Measurements from ENCODE around the gene SLC4A8. TPM values are rescaled to one million over a fixed set of nuclear protein-coding genes. Genes with fewer than 3 reads are reported as not detected.

SLC4A8 gene
- total and polyA plus RNA-seq, 7 donors, result under 0.01 to 3.0 (median 0.71) TPM

DNA sequence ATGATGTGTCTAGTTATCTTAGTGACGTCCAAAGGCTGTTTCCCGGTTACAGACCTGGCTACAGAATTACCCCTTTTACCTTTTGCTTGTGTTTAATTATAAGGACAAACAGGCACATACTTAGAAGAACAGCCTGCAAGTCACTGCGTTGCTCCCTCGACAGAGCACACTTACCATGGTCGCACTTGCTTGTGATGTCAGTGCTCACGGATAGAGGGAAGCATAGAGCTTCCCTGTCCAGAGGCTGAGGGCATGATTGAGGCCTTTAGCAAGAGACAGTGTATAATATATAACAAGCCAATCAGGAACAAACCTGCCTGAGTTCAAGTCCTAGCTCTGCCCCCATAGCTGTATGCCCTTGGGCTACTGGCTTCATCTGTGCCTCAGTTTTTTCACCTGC is 93.2 kb downstream of the SLC4A8 start:
- no peak overlapping the region for H3K27ac ChIP-seq
- H3K27me3 ChIP-seq, result no peaks in the 10 kb centered on the region
- no peaks in the 10 kb centered on the region for H3K9me3 ChIP-seq
- H3K4me1 ChIP-seq, result no peaks in the 10 kb centered on the region
- WGBS, 2 donors, result 82 to 84% methylated on average over 6 of the region's 6 CpGs
- TF ChIP-seq EP300 (IDR thresholded peaks at IDR 0.05) (no peak), POLR2A (IDR thresholded peaks at IDR 0.05) (no peak), CTCF (IDR thresholded peaks at IDR 0.05) (no peak), POLR2AphosphoS5 (IDR thresholded peaks at IDR 0.05) (no peak)
- H3K4me3 ChIP-seq, result no peak overlapping the region
- H3K36me3 ChIP-seq, result no peaks in the 10 kb centered on the region
- no peak for DNase-seq
- intact Hi-C loops (cut with DNase I), result no loop called here

- no peaks in the 10 kb centered on the region for H3K4me1 ChIP-seq
- 89 to 91% methylated on average over 2 of the region's 2 CpGs for WGBS, 2 donors
- no peak overlapping the region for H3K4me3 ChIP-seq
- no peaks in the 10 kb centered on the region for H3K27me3 ChIP-seq
- no peak for DNase-seq
- no peaks in the 10 kb centered on the region for H3K36me3 ChIP-seq
- intact Hi-C loops (cut with DNase I), result no loop called here
- H3K9me3 ChIP-seq, result no peaks in the 10 kb centered on the region
- TF ChIP-seq EP300 (IDR thresholded peaks at IDR 0.05) (no peak), CTCF (IDR thresholded peaks at IDR 0.05) (no peak), POLR2AphosphoS5 (IDR thresholded peaks at IDR 0.05) (no peak), POLR2A (IDR thresholded peaks at IDR 0.05) (no peak)
- no peak overlapping the region for H3K27ac ChIP-seq
Measured at GRCh38 chr12:51519755-51520154, 95.1 kb downstream of the SLC4A8 start.

GRCh38 chr12:51520576-51521325 is 96.1 kb downstream of the SLC4A8 start:
- Histone ChIP-seq H3K4me1 (no peaks in the 10 kb centered on the region), H3K9me3 (no peaks in the 10 kb centered on the region), H3K4me3 (no peak overlapping the region), H3K27ac (no peak overlapping the region), H3K27me3 (no peaks in the 10 kb centered on the region), H3K36me3 (no peaks in the 10 kb centered on the region)
- no peak for DNase-seq
- TF ChIP-seq EP300 (IDR thresholded peaks at IDR 0.05), result no peak
- no peak for TF ChIP-seq POLR2AphosphoS5 (IDR thresholded peaks at IDR 0.05)
- no peak for TF ChIP-seq CTCF (IDR thresholded peaks at IDR 0.05)
- no peak for TF ChIP-seq POLR2A (IDR thresholded peaks at IDR 0.05)
- intact Hi-C loops (cut with DNase I), result no loop called here
- WGBS, 2 donors, result 85 to 87% methylated on average over 13 of the region's 13 CpGs

- Histone ChIP-seq H3K9me3 (no peaks in the 10 kb centered on the region), H3K4me3 (no peak overlapping the region), H3K4me1 (no peaks in the 10 kb centered on the region), H3K27ac (no peak overlapping the region), H3K36me3 (no peaks in the 10 kb centered on the region), H3K27me3 (no peaks in the 10 kb centered on the region)
- TF ChIP-seq POLR2AphosphoS5 (IDR thresholded peaks at IDR 0.05), result no peak
- TF ChIP-seq EP300 (IDR thresholded peaks at IDR 0.05), result no peak
- no peak for TF ChIP-seq POLR2A (IDR thresholded peaks at IDR 0.05)
- TF ChIP-seq CTCF (IDR thresholded peaks at IDR 0.05), result no peak
- intact Hi-C loops (cut with DNase I), result no loop called here
- DNase-seq, result no peak
- WGBS, 2 donors, result 92 to 96% methylated on average over 9 of the region's 9 CpGs
Measured at GRCh38 chr12:51521554-51522276, 97.1 kb downstream of the SLC4A8 start.
